ENCODE results near the gene PTPRO.

DNA sequence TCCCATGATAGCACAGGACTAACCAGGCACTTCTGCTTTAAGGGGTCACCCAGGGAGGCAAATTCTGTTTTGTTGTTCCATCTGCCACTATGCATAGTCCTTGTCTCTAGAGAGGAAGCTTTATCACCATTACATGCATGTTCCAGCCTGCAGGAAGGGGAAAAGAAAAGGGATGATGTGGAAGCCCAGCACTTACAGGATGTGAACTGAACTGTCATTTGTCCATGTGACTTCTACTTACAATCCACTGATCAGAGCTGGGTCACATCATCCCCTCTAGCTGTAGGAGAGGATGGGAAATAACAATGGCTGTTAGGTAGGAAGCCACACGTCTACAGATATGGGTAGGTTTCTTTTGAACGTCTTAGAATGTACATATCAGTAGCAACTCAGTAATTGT, 203.1 kb downstream of the PTPRO start:
- TF ChIP-seq CTCF (IDR thresholded peaks at IDR 0.05; ENCODE audit: low read depth, low read length) (no peak), EZH2phosphoT487 (IDR thresholded peaks at IDR 0.05; ENCODE audit: low read depth) (no peak)
